GM12873 (cell line): Measurements from ENCODE around the gene CCDC88B.

Experiments used
- TF ChIP-seq, protein P1 (sequence below): IDR thresholded peaks from 2 replicates; pipeline ENCODE4 v1.5.1; 2012; ENCODE audit warnings: low read depth, mild to moderate bottlenecking, moderate library complexity, low read length, control low read depth; ENCODE audit not compliant: insufficient read depth; ENCODE audit errors: missing control alignments

The CCDC88B gene

DNA sequence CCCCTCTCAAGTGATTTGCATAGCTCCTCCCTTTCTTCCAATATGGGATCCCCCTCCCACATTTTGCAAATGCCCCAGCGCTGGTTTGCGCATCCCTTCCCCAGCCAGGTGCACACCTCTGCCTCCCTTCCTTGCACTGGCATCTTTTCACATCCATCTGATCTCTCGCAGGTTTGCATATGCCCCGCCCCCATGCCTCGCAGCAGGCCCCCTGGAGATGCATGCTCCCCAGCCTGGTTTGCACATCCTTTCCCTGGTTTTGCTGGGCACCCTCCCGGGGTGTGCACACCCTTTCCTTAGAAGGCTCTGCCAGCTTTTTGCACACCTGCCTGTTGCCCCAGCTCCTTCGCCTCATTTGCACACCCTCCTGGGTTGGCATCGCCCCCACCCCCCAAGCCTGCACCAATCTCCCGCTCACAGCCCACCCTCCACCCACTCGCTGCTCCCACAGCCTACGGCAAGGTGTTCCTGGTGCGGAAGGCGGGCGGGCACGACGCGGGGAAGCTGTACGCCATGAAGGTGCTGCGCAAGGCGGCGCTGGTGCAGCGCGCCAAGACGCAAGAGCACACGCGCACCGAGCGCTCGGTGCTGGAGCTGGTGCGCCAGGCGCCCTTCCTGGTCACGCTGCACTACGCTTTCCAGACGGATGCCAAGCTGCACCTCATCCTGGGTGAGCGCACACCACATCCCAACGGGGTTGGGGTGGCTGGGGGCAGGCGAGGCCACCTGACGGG is 19.9 kb downstream of the CCDC88B start:
- TF ChIP-seq, protein P1, sequence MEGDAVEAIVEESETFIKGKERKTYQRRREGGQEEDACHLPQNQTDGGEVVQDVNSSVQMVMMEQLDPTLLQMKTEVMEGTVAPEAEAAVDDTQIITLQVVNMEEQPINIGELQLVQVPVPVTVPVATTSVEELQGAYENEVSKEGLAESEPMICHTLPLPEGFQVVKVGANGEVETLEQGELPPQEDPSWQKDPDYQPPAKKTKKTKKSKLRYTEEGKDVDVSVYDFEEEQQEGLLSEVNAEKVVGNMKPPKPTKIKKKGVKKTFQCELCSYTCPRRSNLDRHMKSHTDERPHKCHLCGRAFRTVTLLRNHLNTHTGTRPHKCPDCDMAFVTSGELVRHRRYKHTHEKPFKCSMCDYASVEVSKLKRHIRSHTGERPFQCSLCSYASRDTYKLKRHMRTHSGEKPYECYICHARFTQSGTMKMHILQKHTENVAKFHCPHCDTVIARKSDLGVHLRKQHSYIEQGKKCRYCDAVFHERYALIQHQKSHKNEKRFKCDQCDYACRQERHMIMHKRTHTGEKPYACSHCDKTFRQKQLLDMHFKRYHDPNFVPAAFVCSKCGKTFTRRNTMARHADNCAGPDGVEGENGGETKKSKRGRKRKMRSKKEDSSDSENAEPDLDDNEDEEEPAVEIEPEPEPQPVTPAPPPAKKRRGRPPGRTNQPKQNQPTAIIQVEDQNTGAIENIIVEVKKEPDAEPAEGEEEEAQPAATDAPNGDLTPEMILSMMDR: peak; percentile 52

DNA sequence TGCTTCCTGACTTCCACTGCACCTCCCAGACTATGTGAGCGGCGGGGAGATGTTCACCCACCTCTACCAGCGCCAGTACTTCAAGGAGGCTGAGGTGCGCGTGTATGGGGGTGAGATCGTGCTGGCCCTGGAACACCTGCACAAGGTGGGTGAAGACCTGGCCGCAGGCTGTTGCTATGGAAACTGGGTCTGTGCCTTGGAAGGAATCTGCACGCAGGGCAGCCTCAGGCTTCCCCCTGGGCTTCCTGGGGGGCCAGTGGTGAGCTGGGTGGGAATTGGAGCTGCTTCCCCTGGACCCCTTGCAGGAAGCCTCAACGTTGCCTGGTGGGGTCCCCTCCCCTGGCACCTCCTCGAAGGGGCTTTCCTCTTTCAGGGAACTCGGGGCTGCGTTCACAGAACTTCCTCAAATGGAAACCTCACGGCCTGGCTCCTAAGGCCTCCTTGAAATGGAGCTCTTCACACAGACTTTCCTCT is 20.5 kb downstream of the CCDC88B start:
- TF ChIP-seq, protein P1: no peak

DNA sequence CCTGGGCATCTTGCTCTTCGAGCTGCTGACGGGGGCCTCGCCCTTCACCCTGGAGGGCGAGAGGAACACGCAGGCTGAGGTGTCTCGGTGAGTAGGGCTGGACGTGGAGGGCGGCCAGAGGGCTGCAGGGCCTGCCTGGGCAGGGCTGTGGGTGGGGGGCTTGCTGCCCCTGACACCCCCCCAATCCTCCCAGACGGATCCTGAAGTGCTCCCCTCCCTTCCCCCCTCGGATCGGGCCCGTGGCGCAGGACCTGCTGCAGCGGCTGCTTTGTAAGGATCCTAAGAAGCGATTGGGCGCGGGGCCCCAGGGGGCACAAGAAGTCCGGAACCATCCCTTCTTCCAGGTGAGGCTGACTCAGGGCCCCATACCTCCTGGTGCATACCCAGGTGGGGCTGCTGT is 21.7 kb downstream of the CCDC88B start:
- TF ChIP-seq, protein P1: no peak

DNA sequence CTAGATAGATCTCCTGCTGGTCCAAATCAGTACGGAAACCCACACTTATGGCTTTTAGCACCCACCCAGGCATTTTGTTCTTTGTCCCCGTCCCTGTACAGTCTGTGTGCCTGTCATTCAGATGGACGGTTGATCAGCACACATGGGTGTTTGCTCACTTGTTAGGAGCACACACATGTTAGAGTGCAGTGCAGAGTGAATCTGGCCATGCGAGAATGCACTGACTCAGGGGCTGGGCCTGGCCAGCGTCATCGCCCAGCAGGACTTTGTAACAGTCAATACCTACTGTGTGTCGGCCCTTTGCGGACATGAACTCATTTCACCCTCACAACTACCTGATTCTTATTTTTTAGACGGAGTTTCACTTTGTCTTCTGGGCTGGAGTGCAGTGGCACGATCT is 22.3 kb downstream of the CCDC88B start:
- TF ChIP-seq, protein P1: no peak

DNA sequence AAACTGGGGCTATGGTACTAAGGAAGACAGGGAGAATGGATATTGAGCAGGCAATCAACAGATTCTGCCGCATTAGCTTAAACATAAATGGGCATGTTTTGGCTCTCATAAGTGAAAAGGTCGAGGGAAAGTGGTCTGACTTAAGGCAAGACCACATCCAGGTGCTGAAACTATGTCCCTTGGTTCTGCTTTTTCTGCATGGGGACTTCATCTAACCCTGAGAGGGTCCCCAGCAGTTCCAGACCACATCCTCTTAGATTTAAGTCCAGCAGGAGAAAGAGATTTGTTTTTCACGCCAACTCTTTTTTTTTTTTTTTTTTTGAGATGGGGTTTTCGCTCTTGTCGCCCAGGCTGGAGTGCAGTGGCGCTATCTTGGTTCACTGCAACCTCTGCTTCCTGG is 24.4 kb downstream of the CCDC88B start:
- TF ChIP-seq, protein P1: no peak

DNA sequence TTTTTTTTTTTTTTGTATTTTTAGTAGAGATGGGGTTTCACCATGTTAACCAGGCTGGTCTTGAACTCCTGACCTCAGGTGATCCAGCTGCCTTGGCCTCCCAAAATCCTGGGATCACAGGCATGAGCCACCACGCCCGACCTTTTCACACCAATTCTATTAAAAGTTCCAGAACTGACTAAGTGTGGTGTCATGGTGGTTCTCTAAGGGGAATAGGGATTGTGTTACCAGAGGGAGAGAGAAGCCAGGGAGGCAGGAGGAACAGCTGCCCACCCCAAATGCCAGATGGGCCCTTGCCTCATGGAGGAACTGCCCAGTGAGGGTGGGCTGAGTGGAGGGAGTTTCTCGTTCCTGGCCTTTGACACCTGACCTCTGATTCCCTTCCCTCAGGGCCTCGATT is 24.9 kb downstream of the CCDC88B start:
- TF ChIP-seq, protein P1: no peak

DNA sequence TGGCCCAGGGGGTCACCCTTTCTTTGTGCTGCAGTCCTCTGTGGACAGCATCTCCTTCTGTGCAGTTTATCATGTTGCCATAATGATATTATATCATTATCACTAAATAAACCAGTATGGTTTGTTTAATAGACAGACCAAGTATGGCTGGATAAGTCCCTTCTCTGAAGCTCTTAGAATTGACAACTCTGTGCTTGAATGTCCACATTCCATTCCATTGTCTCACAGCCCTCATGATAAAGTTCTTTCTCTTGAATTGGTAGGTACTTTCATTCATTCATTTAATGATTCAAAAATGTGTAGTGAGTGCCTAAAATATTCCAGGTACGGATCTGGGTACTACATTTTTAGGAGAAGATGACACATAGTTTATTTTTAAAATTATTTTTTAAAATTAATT is 26.7 kb downstream of the CCDC88B start:
- TF ChIP-seq, protein P1: no peak
